PC-9 (cell line): ENCODE data around the gene INO80C. TPM values are rescaled to one million over a fixed set of nuclear protein-coding genes. Genes with fewer than 3 reads are reported as not detected.

Experiments used
- BruUV-seq: library from RNA; stranded (reverse); fragments of 400-500 nt; replicated peaks from 2 replicates; lab custom pipeline; 2021; lab: Mats Ljungman, UMichigan
- CTCF ChIA-PET: fragments of 300-600 bp; sonication (Branson Sonifier 250); formaldehyde crosslinking; loops from one replicate; lab custom pipeline; 2022; ENCODE audit warnings: antibody characterized with exemption; lab: Charles Lee
- POLR2A ChIA-PET: fragments of 300-600 bp; sonication (Branson Sonifier 250); formaldehyde crosslinking; loops from one replicate; lab custom pipeline; 2022; ENCODE audit warnings: antibody characterized with exemption; ENCODE audit not compliant: unreplicated experiment; lab: Charles Lee
- DNase-seq, 2 experiments: peaks; one replicate each; pipeline versions ENCODE4 v3.0.0 to v3.0.0-alpha.2; 2015 to 2022; ENCODE audit warnings: mixed read lengths in 1 of 2
- H2AFZ ChIP-seq: fragments of 200-600 bp; sonication (generic); 2 replicates; pipeline ENCODE4 v1.8.1; 2017; ENCODE audit warnings: antibody characterized with exemption
- H3F3A ChIP-seq: fragments of 200-600 bp; sonication (generic); 2 replicates; pipeline ENCODE4 v1.8.1; 2017; ENCODE audit warnings: antibody characterized with exemption, mild to moderate bottlenecking, low read depth; ENCODE audit not compliant: insufficient read depth
- H3K27ac ChIP-seq: fragments of 200-600 bp; sonication (generic); 2 replicates; pipeline ENCODE4 v1.6.1; 2016; ENCODE audit warnings: mixed run types
- H3K27me3 ChIP-seq: fragments of 200-600 bp; sonication (generic); 2 replicates; pipeline ENCODE4 v1.6.1; 2016; ENCODE audit warnings: low read depth, mixed run types; ENCODE audit not compliant: insufficient read depth
- H3K36me3 ChIP-seq: fragments of 200-600 bp; sonication (generic); 2 replicates; pipeline ENCODE4 v1.6.1; 2016; ENCODE audit warnings: low read depth, mixed run types
- H3K4me1 ChIP-seq: fragments of 200-600 bp; sonication (generic); replicated peaks from 2 replicates; pipeline ENCODE4 v1.6.1; 2016; ENCODE audit warnings: mixed run types; ENCODE audit not compliant: insufficient read depth
- H3K4me2 ChIP-seq: fragments of 200-600 bp; sonication (generic); 2 replicates; pipeline ENCODE4 v1.6.1; 2017; ENCODE audit warnings: mixed run types
- H3K4me3 ChIP-seq: fragments of 200-600 bp; sonication (generic); 2 replicates; pipeline ENCODE4 v1.6.1; 2016; ENCODE audit warnings: mixed run types
- H3K79me2 ChIP-seq: fragments of 200-600 bp; sonication (generic); 2 replicates; pipeline ENCODE4 v1.6.1; 2017; ENCODE audit warnings: low read depth, mixed run types
- H3K9me2 ChIP-seq: fragments of 200-600 bp; sonication (generic); 2 replicates; pipeline ENCODE4 v1.8.1; 2017; ENCODE audit warnings: mild to moderate bottlenecking; ENCODE audit not compliant: insufficient read depth
- H3K9me3 ChIP-seq: fragments of 200-600 bp; sonication (generic); 2 replicates; pipeline ENCODE4 v1.8.1; 2016; ENCODE audit warnings: low read depth; ENCODE audit not compliant: insufficient read depth
- H4K20me1 ChIP-seq: fragments of 200-600 bp; sonication (generic); 2 replicates; pipeline ENCODE4 v1.8.1; 2017; ENCODE audit not compliant: insufficient read depth
- CTCF ChIP-seq: fragments of 200-600 bp; sonication (generic); conservative IDR thresholded peaks from 2 replicates; pipeline ENCODE4 v1.6.1; 2017; ENCODE audit warnings: mixed run types, antibody characterized with exemption, mild to moderate bottlenecking, moderate library complexity
- EZH2 ChIP-seq: fragments of 200-600 bp; sonication (generic); IDR thresholded peaks from 2 replicates; pipeline ENCODE4 v1.8.0; 2017; ENCODE audit warnings: antibody characterized with exemption, low read depth
- intact Hi-C: fragments of 100-400 bp; cut with micrococcal nuclease; formaldehyde crosslinking; loops from one replicate; pipeline ENCODE4 v1.10.0; 2022; ENCODE audit not compliant: unreplicated experiment
- total RNA-seq: library from RNA; stranded (reverse); gene quantifications from 2 replicates; pipeline ENCODE4 v1.2.3, GENCODE V29; 2021

Gene INO80C
- total RNA-seq, 1 experiment from 2014 or later = 29.5 TPM

GRCh38 chr18:35485852-35486251 is 11.9 kb downstream of the INO80C start:
- DNase-seq = no peak
- Histone ChIP-seq H3K27me3 (no peaks in the 10 kb centered on the region), H3K9me2 (no peaks in the 10 kb centered on the region), H2AFZ (no peak overlapping the region), H3K36me3 (no peaks in the 10 kb centered on the region), H3K4me2 (no peak overlapping the region), H4K20me1 (no peaks in the 10 kb centered on the region), H3K4me3 (no peak overlapping the region), H3K9me3 (no peaks in the 10 kb centered on the region), H3K79me2 (peaks cover 6% of the 10 kb centered on the region; the same call in 1 of the 2 replicates), H3K4me1 (peaks cover 12% of the 10 kb centered on the region), H3K27ac (no peak overlapping the region), H3F3A (peaks cover 8% of the 10 kb centered on the region; the same call in 1 of the 2 replicates)
- CTCF ChIA-PET = no interaction called here
- intact Hi-C loops = no loop called here
- POLR2A ChIA-PET = no interaction called here
- no peak for TF ChIP-seq EZH2
- no peak for TF ChIP-seq CTCF
- BruUV-seq = no TSS peak

- Histone ChIP-seq H3K4me2 (no peak overlapping the region), H3K27me3 (no peaks in the 10 kb centered on the region), H3K4me1 (peaks cover 24% of the 10 kb centered on the region), H3K79me2 (peaks cover 9% of the 10 kb centered on the region; the same call in 1 of the 2 replicates), H3K9me2 (no peaks in the 10 kb centered on the region), H3F3A (peaks cover 20% of the 10 kb centered on the region), H3K36me3 (no peaks in the 10 kb centered on the region), H3K9me3 (no peaks in the 10 kb centered on the region), H3K27ac (no peak overlapping the region), H2AFZ (no peak overlapping the region), H3K4me3 (no peak overlapping the region), H4K20me1 (no peaks in the 10 kb centered on the region)
- ChIA-PET POLR2A (no interaction called here), CTCF (no interaction called here)
- TF ChIP-seq EZH2 (no peak), CTCF (no peak)
- intact Hi-C loops = no loop called here
- no TSS peak for BruUV-seq
- DNase-seq = no peak
Measured at GRCh38 chr18:35484034-35484433, 13.7 kb downstream of the INO80C start.

GRCh38 chr18:35481960-35482366 is 15.8 kb downstream of the INO80C start:
- POLR2A ChIA-PET = no interaction called here
- no peak overlapping the region for H3K4me3 ChIP-seq
- CTCF ChIA-PET = no interaction called here
- no peak overlapping the region for H3K27ac ChIP-seq
- TF ChIP-seq CTCF (no peak), EZH2 (no peak)
- intact Hi-C loops = no loop called here
- peaks cover 36% of the 10 kb centered on the region for H3F3A ChIP-seq
- H3K4me1 ChIP-seq = peaks cover 45% of the 10 kb centered on the region
- H3K9me3 ChIP-seq = no peaks in the 10 kb centered on the region
- BruUV-seq = no TSS peak
- no peaks in the 10 kb centered on the region for H3K9me2 ChIP-seq
- no peak overlapping the region for H2AFZ ChIP-seq
- DNase-seq = no peak
- H3K27me3 ChIP-seq = no peaks in the 10 kb centered on the region
- H4K20me1 ChIP-seq = no peaks in the 10 kb centered on the region
- H3K36me3 ChIP-seq = no peaks in the 10 kb centered on the region
- H3K4me2 ChIP-seq = no peak overlapping the region
- H3K79me2 ChIP-seq = peaks cover 20% of the 10 kb centered on the region
